DMS53 treated with DMSO at 0.1 percent for 48 hours (cell line): ENCODE results near the gene SSBP3.

Experiments
- DNase-seq: peaks from one replicate; lab custom pipeline; 2025; ENCODE audit not compliant: unreplicated experiment; lab: John Stamatoyannopoulos, UW

Gene SSBP3

DNA sequence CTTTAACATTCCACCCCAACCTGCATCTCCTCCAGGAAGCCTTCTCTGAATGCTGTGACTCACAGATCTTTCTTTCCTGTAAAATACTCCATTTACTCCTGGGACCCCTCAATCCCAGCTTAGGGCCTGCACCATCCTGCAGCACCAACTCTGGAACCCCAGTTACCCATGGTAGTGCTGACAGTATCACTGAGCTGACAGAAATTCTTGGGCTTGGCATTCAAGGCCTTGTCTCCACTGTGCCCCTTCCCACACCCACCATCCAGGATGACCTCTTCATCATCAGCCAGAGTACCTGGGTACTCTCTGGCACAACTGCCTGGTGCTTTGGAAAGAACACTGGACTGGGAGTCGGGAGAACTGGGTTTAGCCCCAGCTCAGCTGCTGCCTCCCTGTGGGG, 214.7 kb downstream of the SSBP3 start:
- DNase-seq: no peak

GRCh38 chr1:54190526-54190925, 215.7 kb downstream of the SSBP3 start:
- no peak for DNase-seq

GRCh38 chr1:54188291-54188690, 217.9 kb downstream of the SSBP3 start:
- no peak for DNase-seq

DNA sequence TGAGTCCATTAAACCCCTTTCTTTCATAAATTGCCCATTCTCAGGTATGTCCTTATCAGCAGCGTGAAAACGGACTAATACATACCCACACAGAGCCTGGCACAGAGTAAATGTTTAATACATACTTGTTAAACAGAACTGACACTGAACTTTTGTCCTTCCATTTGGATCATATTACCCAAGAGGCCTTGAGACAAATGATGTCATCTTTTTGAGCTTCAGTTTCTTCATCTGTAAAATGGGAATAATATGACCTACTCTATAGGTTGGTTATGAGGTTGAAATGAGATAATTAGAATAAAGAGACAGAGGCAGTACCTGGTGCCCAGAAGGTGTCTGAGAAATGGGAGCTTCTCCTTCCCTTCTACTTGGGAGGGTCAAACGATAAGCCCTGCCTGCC, 220.1 kb downstream of the SSBP3 start:
- DNase-seq: no peak

DNA sequence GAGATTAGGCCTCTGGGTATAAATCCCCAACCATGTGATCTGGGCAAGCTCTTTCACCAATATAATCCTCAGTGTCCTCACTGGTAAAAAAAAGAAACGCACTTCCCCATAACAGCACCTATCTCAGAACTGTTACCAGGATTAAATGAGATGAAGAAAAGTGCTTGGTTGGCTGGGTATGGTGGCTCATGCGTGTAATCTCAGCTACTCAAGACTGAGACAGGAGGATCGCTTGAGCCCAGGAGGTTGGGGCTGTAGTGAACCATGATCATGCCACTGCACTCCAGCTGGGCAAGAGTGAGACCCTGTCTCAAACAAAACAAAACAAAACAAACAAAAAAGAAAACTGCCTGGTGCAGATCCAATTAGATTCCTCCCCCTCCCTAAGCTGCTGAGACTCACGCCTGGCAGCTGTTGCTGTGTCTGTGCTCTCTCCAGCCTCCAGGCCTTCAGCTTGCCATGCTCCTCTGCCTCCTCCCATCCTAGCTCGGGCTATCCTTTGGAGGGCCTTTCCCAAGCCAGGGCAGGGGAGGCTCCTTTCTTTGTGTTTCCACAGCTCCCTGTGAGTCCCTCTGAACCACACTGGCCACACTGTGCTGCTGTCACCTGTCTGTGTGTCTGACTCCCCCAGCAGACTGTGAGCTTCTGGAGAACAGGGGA, 225.4 kb downstream of the SSBP3 start:
- DNase-seq: no peak

- DNase-seq: no peak
Measured at GRCh38 chr1:54178296-54179070, 227.7 kb downstream of the SSBP3 start.

DNA sequence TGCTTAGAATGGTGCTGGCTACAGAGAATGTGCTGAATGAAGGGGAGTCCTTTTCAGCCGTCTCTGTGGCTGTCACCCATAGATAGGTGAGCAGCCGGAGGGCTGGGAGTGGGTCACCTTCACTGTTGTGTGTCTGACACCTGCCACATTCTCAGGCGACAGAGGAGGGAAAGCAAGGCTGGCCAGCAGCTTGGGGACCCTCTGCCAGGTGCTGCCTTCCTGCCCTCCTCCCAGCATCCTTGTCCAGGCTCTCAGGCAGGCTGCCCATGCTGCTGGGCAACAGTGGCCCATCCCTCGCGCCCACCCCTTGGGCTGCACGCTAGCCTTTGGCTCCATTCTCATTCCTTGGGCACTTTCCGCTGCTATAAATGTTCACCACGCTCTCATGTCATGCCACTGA, 228.5 kb downstream of the SSBP3 start:
- no peak for DNase-seq

DNA sequence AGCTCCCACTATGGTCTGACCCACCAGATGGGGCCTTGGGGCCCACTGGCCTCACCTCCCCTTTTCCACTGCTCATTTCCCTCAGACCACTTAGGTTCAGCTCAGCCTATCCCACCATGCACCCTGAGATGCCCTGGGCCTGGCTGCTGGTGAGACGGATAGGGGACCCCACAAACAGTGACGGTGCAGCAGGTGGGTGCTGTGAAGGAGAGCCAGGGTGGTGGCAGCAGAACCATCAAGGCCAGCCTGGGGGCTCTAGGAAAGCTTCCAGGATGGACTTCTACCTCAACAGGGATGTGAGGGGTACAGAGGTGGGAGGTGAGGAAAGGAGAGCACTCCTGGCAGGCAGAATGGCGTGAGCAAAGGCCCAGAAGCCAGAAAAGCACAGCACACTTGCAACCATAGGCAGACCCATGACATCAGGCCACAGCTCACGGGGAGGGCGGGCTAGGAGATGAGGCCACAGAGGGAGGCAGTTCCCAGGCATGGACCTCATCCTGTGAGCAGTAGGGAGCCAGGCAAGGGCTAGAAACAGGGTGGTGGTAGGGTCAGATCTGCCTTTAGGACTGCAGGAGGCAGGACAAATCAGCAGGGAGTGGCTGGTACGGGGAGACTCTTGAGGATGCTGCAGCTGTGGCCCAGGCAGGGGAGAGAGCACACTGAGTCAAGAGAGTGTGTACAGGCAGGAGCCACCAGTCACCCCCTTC, 229.4 kb downstream of the SSBP3 start:
- DNase-seq: no peak
